ENCODE data around the gene DBT.

DBT gene

DNA sequence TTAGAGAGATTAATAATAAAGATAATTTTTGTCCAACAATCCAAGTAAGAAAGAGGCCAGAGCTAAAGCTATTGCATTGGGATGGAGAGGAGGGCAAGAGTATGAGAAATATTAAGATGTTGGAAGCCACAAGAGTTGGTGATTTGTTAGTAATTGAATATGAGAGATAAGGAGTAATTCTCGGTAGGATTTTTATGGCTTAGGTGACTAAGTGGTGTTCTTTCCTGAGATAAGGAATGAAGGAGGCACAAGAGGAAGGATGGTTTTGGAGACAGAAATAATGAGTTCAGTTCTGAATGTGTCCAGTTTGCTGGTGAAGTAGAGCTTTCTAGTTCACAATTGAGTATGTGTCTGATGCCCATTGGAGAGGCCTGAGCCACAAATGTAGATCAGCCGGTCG lies 107.3 kb downstream of the DBT start:
- Histone ChIP-seq H3K4me3 (ENCODE audit: low read depth, low read length) (no peak overlapping the region), H3K36me3 (ENCODE audit: control insufficient read depth in 2 of 2, insufficient read depth in 1 of 2, low read length in 2 of 2) (peaks cover 56 to 97% of the 10 kb centered on the region in 2 experiments), H3K27ac (ENCODE audit: extremely low read depth, low read depth, low read length) (no peak overlapping the region), H3K9me3 (ENCODE audit: control insufficient read depth, insufficient read depth, low read depth, low read length) (no peaks in the 10 kb centered on the region), H3K4me1 (ENCODE audit: control insufficient read depth, insufficient read depth, low read length) (no peaks in the 10 kb centered on the region)
- no peak for TF ChIP-seq ZNF510 (tag by site-specific recombination; IDR thresholded peaks at IDR 0.05; ENCODE audit: insufficient replicate concordance)
- TF ChIP-seq ZXDB (tag by site-specific recombination; IDR thresholded peaks at IDR 0.05), result 0 out of 2 replicates have a peak, but pooled peaks have one; percentile 44
- ChIA-PET POLR2A (interaction anchor here (1.8 kb wide), 1 partner anchor 9 kb away, joined by 4 read pairs; the partner anchor contains the start of gene TRMT13), CTCF (interaction anchor here (0.6 kb wide), 1 partner anchor 943 kb away, joined by 3 read pairs; no protein-coding TSS in a partner anchor)

DNA sequence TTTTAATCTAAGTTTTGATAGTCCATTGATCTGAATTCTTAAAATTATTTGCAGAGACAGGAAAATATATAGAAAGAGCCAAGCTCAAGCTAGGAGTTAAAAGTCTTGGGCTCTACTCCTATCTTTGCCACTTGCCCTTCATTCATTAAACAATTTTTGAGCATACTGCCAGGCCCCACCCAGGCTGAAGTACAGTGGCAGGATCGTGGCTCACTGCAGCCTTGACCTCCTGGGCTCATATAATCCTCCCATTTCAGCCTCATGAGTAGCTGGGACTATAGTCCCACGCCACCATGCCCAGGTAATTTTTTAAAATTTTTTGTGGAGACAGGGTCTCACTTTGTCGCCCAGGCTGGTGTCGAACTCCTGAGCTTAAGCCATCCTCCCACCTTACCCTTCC lies 108.4 kb downstream of the DBT start:
- Histone ChIP-seq H3K36me3 (ENCODE audit: control insufficient read depth in 2 of 2, insufficient read depth in 1 of 2, low read length in 2 of 2) (peaks cover 53 to 96% of the 10 kb centered on the region in 2 experiments), H3K4me1 (ENCODE audit: control insufficient read depth, insufficient read depth, low read length) (no peaks in the 10 kb centered on the region), H3K27ac (ENCODE audit: extremely low read depth, low read depth, low read length) (no peak overlapping the region), H3K9me3 (ENCODE audit: control insufficient read depth, insufficient read depth, low read depth, low read length) (no peaks in the 10 kb centered on the region), H3K4me3 (ENCODE audit: low read depth, low read length) (no peak overlapping the region)
- CTCF ChIA-PET, result no interaction called here
- TF ChIP-seq ZNF426 (tag by site-specific recombination; IDR thresholded peaks at IDR 0.05), result no peak
- TF ChIP-seq ZBTB20 (tag by site-specific recombination; IDR thresholded peaks at IDR 0.05), result no peak
- TF ChIP-seq ZNF621 (tag by site-specific recombination; IDR thresholded peaks at IDR 0.05), result no peak
- TF ChIP-seq ZNF544 (tag by site-specific recombination; IDR thresholded peaks at IDR 0.05), result no peak
- no peak for TF ChIP-seq ZNF623 (tag by site-specific recombination; IDR thresholded peaks at IDR 0.05)
- no peak for TF ChIP-seq ZFP41 (tag by site-specific recombination; IDR thresholded peaks at IDR 0.05; ENCODE audit: borderline replicate concordance)
- no peak for TF ChIP-seq ZNF248 (tag by site-specific recombination; IDR thresholded peaks at IDR 0.05)
- TF ChIP-seq ZFP3 (tag by site-specific recombination; IDR thresholded peaks at IDR 0.05; ENCODE audit: low read depth), result no peak
- TF ChIP-seq PRDM1 (tag by site-specific recombination; IDR thresholded peaks at IDR 0.05), result no peak
- TF ChIP-seq REPIN1 (tag by site-specific recombination; IDR thresholded peaks at IDR 0.05; ENCODE audit: low read depth), result no peak
- no peak for TF ChIP-seq ZNF311 (tag by site-specific recombination; IDR thresholded peaks at IDR 0.05; ENCODE audit: borderline replicate concordance)
- no peak for TF ChIP-seq ZNF558 (tag by site-specific recombination; IDR thresholded peaks at IDR 0.05)
- TF ChIP-seq ZNF2 (tag by site-specific recombination; IDR thresholded peaks at IDR 0.05), result no peak
- no peak for TF ChIP-seq ZFHX2 (tag by site-specific recombination; conservative IDR thresholded peaks at IDR 0.05)
- no peak for TF ChIP-seq ZNF266 (tag by site-specific recombination; IDR thresholded peaks at IDR 0.05; ENCODE audit: low read depth)
- POLR2A ChIA-PET, result no interaction called here

DNA sequence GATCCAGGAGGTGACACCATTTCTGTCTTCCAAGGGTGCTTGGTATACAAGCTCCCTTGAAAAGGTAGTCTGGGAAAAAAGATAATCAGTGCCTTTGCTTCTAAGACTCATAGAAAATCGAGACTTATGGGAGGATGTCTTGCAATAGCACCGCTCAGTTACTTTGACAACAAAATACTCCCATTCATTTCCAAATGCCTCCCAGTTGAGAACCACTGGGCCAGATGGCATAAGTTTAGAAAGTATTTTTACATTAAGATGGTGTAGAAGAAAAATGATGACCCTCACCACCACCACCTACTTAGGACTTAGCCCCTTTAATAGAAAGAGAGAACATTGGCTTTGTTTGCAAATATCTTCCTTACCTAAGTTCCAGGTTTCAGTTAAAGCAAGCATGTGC lies 112.0 kb downstream of the DBT start:
- CTCF ChIA-PET, result no interaction called here
- peaks cover 34 to 68% of the 10 kb centered on the region in 2 experiments for H3K36me3 ChIP-seq (ENCODE audit: control insufficient read depth in 2 of 2, insufficient read depth in 1 of 2, low read length in 2 of 2)
- POLR2A ChIA-PET, result no interaction called here

More for the DNA sequence above, 112.0 kb downstream of the DBT start:
- Histone ChIP-seq H3K27ac (ENCODE audit: extremely low read depth, low read depth, low read length) (no peak overlapping the region), H3K9me3 (ENCODE audit: control insufficient read depth, insufficient read depth, low read depth, low read length) (no peaks in the 10 kb centered on the region), H3K4me3 (ENCODE audit: low read depth, low read length) (no peak overlapping the region), H3K4me1 (ENCODE audit: control insufficient read depth, insufficient read depth, low read length) (0 out of 2 replicates have a peak, but pooled peaks cover 3% of the 10 kb centered on the region)
- TF ChIP-seq ZNF558 (tag by site-specific recombination; IDR thresholded peaks at IDR 0.05) (peak; percentile 91), KLF8 (tag by site-specific recombination; IDR thresholded peaks at IDR 0.05) (no peak)
